ENCODE data around the gene ZNF555.

GRCh38 chr19:2841855-2842574 lies 740 bp downstream of the ZNF555 start:
- TF ChIP-seq CTCF (IDR thresholded peaks at IDR 0.05) (no peak), POLR2AphosphoS5 (IDR thresholded peaks at IDR 0.05) (no peak), POLR2A (IDR thresholded peaks at IDR 0.05; ENCODE audit: low read depth) (no peak), EP300 (IDR thresholded peaks at IDR 0.05) (no peak)

Data from esophagus muscularis mucosa (tissue), 4 donors.